ENCODE measurements around the gene ADGRA3. TPM values are rescaled to one million over a fixed set of nuclear protein-coding genes. Genes with fewer than 3 reads are reported as not detected.

The ADGRA3 gene
- total RNA-seq, 1 donor, result 2.2 TPM

DNA sequence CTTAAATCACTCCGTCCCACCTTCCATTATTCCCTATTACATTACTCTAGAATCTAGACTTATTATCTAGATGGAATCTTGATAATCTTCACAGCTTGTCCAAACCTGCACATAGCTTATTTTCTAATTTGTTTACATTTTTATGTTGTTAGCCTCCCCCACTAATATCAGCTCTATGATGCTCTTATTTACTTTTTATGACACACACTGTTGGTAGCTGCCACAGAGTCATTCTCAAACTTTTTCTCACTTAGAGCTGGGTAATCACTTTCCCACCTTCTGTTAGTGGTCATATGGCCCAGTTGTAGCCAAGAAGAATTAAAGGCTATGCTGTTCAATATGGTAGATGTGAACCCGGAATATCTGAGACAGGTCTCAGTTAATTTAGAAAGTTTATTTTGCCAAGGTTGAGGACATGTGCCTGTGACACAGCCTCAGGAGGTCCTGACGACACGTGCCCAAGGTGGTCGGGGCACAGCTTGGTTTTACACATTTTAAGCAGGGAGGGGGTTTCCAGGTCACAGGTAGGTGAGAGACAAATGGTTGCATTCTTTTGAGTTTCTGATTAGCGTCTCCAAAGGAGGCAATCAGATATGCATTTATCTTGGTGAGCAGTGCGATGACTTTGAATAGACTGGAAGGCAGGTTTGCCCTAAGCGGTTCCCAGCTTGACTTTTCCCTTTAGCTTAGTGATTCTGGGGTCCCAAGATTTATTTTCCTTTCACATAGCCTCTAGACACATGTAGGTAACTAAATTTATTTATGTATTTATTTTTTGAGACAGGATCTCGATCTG, 7.0 kb upstream of the ADGRA3 start:
- no peak overlapping the region for H3K4me3 ChIP-seq (ENCODE audit: low read length)
- H3K9me3 ChIP-seq (ENCODE audit: low read depth, low read length), result no peaks in the 10 kb centered on the region
- H3K4me1 ChIP-seq (ENCODE audit: insufficient read depth, low read length), result no peaks in the 10 kb centered on the region
- H3K27me3 ChIP-seq (ENCODE audit: insufficient read depth, low read length), result no peaks in the 10 kb centered on the region

DNA sequence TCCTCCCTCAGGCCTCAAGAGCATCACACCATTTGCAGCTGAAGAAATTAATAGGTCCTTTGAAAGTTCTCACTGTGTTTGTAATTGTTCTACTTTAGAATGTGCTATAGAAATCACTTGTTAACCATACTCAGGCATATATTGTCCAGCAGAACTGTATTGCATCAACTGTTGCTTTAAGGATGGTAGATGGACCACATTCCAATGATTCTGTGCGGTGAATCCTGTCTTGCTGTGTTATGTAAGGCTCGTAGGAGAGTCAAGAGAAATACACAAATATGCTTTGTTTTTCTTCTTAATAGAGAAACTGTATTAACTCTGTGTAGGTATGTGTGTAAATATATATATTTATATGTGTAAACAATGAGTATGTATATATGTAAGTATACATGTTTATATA, 6.3 kb upstream of the ADGRA3 start:
- no peak overlapping the region for H3K4me3 ChIP-seq (ENCODE audit: low read length)
- no peaks in the 10 kb centered on the region for H3K4me1 ChIP-seq (ENCODE audit: insufficient read depth, low read length)
- peaks cover 1% of the 10 kb centered on the region for H3K27me3 ChIP-seq (ENCODE audit: insufficient read depth, low read length)
- no peaks in the 10 kb centered on the region for H3K9me3 ChIP-seq (ENCODE audit: low read depth, low read length)

DNA sequence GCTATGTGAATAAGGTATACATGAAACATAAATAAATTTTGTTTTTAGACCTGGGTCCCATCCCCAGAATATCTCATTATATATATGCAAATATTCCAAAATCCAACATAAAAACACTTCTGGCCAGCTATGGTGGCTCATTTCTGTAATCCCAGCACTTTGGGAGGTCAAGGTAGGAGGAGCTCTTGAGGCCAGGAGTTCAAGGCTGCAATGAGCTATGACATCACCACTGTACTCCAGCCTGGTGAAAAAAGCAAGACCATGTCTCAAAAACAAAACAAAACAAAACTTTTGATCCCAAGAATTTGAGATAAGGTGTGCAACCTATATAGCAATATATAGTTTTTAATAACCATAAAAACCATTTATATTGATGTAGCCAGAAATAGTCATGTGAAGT, 5.4 kb upstream of the ADGRA3 start:
- peaks cover 11% of the 10 kb centered on the region for H3K27me3 ChIP-seq (ENCODE audit: insufficient read depth, low read length)
- H3K9me3 ChIP-seq (ENCODE audit: low read depth, low read length), result no peaks in the 10 kb centered on the region
- no peak overlapping the region for H3K4me3 ChIP-seq (ENCODE audit: low read length)
- H3K4me1 ChIP-seq (ENCODE audit: insufficient read depth, low read length), result peaks cover 2% of the 10 kb centered on the region

DNA sequence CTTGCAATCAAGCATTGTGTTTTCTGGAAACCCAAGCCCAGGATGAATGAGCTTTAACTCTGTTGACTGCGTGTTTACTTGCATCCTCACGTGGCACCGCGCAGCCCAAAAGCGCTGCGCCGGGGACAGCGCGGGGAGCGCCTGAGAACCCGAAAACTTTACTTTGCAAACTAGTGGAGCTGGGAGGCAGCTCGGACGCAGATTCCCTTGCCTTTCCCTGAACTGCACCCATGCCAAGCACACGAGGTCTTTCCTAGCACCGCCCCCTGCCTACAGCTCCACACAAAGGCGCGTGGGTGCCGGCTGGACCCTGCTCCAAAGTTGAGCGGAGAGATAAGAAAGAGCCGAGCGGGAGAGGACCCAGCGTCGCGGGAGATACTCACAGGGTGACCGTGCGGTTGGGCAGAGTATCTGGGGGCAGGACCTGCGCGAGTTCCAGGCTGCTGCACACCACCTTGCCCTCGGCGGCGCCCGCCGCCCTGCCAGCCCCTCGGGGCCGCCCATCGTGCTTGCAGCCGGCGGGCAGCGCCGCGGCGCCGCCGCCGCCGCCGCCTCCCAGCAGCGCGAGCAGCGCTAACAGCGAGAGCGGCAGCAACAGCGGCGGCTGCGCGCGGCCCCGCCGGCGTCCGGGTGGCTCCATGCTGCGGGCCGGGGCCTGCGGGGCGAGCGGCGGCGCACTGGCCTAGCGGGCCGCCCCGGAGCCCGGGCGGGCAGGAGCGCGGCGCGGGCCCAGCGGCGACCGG, 550 bp downstream of the ADGRA3 start:
- Histone ChIP-seq H3K9me3 (ENCODE audit: low read depth, low read length) (no peaks in the 10 kb centered on the region), H3K4me3 (ENCODE audit: low read length) (peak overlapping the region; percentile 36), H3K27me3 (ENCODE audit: insufficient read depth, low read length) (peaks cover 22% of the 10 kb centered on the region), H3K4me1 (ENCODE audit: insufficient read depth, low read length) (peaks cover 11% of the 10 kb centered on the region)

DNA sequence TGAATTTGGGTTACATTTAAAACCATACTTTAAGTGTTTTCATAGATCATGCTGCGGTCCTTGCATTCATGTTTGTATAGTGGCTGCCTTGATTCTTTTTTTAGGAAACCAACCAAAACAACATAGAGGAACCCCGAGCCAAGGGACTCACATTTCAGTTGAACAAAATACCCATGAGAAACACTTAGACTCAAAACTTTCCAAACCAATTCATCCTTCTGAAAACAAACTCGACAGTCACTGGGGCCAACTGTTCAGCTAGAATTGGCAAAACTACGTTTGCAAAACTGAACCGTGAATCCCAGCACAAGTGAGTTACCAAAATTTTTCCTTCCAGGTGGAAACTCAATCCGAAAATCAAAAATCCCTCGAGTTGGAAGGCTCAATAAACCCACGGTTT, 1.4 kb downstream of the ADGRA3 start:
- Histone ChIP-seq H3K4me3 (ENCODE audit: low read length) (no peak overlapping the region), H3K9me3 (ENCODE audit: low read depth, low read length) (no peaks in the 10 kb centered on the region), H3K4me1 (ENCODE audit: insufficient read depth, low read length) (peaks cover 11% of the 10 kb centered on the region), H3K27me3 (ENCODE audit: insufficient read depth, low read length) (peaks cover 22% of the 10 kb centered on the region)

DNA sequence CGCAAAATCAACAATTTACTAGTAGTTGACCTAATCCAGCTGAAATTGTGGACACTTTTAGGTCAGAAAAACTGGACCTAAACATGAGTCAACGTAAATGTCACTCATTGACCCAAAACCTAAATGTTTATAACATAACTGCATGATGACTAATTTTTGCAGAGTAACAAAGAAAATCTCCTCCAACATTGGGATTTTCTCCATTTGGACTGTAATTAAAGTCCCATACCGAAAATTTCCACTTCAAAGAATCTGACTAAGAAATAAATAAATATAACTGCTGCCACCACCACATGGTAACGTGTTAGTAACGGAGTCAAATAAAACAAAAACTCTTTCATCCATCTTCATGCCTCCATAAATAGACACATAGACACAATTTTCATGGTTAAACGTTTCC, 1.9 kb downstream of the ADGRA3 start:
- H3K27me3 ChIP-seq (ENCODE audit: insufficient read depth, low read length), result peaks cover 22% of the 10 kb centered on the region
- no peak overlapping the region for H3K4me3 ChIP-seq (ENCODE audit: low read length)
- peaks cover 11% of the 10 kb centered on the region for H3K4me1 ChIP-seq (ENCODE audit: insufficient read depth, low read length)
- no peaks in the 10 kb centered on the region for H3K9me3 ChIP-seq (ENCODE audit: low read depth, low read length)

DNA sequence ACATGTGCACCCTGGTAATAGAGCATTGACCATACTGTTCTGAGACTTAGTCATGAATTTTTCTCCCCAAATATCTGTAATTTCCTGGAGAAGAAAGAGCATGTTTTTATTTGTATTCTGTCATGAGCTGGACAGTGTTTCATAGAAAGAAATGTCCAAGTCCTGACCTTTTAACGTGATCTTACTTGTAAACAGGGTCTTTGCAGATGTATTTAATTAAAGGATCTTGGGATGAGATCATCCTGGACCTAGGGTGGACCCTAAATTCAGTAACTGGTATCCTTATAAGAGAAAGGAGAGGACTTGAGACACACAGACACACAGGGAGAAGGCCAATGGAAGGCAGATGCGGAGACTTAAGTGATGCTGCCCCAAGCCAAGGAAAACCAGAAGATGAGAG, 3.6 kb downstream of the ADGRA3 start:
- H3K9me3 ChIP-seq (ENCODE audit: low read depth, low read length), result no peaks in the 10 kb centered on the region
- peaks cover 22% of the 10 kb centered on the region for H3K27me3 ChIP-seq (ENCODE audit: insufficient read depth, low read length)
- no peak overlapping the region for H3K4me3 ChIP-seq (ENCODE audit: low read length)
- H3K4me1 ChIP-seq (ENCODE audit: insufficient read depth, low read length), result peaks cover 11% of the 10 kb centered on the region

DNA sequence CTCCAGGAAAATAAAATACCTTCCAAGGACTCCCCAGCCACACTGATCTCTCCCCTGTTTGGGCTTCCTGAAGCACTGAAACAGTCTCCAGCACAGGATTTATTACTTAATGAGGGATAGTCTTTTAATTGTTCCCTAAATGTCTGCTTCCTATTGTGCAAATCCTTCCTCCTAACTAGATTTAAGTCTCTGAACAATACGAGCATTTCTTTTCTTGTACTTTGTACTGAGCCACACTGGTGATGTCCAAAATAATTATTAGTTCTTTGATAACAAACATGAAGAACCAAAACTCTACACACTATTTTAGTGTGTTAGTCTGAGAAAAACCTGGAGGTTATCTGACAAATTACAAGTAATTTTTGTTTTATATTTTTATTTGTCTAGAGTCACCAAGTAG, 5.1 kb downstream of the ADGRA3 start:
- H3K4me3 ChIP-seq (ENCODE audit: low read length), result no peak overlapping the region
- H3K9me3 ChIP-seq (ENCODE audit: low read depth, low read length), result no peaks in the 10 kb centered on the region
- H3K4me1 ChIP-seq (ENCODE audit: insufficient read depth, low read length), result peaks cover 7% of the 10 kb centered on the region
- H3K27me3 ChIP-seq (ENCODE audit: insufficient read depth, low read length), result peaks cover 10% of the 10 kb centered on the region

DNA sequence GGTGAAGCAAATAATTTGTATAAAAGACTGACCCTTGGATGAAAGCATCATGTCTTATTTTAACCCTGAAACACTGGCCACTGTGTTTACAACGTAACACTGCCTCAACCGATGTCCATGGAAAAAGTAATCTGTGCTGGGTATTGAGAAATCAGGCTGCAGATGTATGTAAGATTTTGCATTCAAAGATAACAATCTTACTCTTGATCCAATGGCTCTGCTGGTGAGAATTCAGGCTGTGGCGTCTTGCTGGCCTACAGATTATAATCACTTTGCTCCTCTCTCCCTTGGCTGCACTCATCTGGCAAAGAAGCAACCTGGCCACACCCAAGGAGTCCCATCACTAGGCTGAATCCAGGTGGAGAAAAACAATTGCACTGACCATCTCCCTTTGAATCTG, 7.5 kb downstream of the ADGRA3 start:
- Histone ChIP-seq H3K9me3 (ENCODE audit: low read depth, low read length) (no peaks in the 10 kb centered on the region), H3K4me1 (ENCODE audit: insufficient read depth, low read length) (no peaks in the 10 kb centered on the region), H3K27me3 (ENCODE audit: insufficient read depth, low read length) (no peaks in the 10 kb centered on the region), H3K4me3 (ENCODE audit: low read length) (no peak overlapping the region)

DNA sequence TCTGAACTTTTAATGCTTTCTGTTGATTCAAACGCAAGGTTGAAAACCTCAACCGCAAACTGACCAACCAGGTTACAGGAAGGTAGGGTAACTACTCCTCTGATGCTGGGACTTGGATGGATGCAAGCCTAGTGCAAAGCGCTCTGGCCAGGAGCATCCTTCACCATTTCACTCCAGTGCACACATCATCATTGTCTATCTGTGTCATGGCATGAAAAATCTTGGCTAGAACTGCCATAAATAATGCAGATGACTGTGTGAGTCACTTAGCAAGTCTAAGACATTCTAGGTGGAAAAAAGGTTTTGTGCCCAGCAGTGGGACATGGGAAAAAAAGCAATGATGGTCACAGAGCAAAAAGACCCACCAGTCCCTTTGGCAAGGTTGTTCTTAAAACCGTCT, 10.9 kb downstream of the ADGRA3 start:
- no peaks in the 10 kb centered on the region for H3K4me1 ChIP-seq (ENCODE audit: insufficient read depth, low read length)

DNA sequence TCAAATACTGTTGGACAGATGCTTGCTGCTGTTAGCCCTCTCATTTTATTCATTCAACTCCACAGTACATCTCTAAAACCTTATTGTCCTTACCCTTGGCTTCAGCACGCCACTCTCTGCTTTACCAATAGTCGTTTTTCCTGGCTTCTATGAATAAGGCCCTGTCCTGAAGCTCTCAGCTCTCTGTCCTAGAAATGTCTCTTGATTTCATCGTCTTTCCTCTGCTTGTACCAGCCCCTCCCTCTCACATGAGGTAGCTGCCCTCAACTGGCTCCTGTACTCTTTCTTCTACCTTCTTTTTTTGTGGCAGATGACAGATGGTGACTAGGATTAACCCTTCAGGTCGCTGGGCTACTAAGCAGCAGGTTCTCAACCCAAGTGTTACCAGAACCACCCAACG, 11.4 kb downstream of the ADGRA3 start:
- Histone ChIP-seq H3K4me3 (ENCODE audit: low read length) (no peak overlapping the region), H3K4me1 (ENCODE audit: insufficient read depth, low read length) (no peaks in the 10 kb centered on the region), H3K9me3 (ENCODE audit: low read depth, low read length) (no peaks in the 10 kb centered on the region), H3K27me3 (ENCODE audit: insufficient read depth, low read length) (no peaks in the 10 kb centered on the region)

More for the DNA sequence above, 10.9 kb downstream of the ADGRA3 start:
- no peaks in the 10 kb centered on the region for H3K9me3 ChIP-seq (ENCODE audit: low read depth, low read length)
- no peak overlapping the region for H3K4me3 ChIP-seq (ENCODE audit: low read length)
- H3K27me3 ChIP-seq (ENCODE audit: insufficient read depth, low read length), result no peaks in the 10 kb centered on the region

DNA sequence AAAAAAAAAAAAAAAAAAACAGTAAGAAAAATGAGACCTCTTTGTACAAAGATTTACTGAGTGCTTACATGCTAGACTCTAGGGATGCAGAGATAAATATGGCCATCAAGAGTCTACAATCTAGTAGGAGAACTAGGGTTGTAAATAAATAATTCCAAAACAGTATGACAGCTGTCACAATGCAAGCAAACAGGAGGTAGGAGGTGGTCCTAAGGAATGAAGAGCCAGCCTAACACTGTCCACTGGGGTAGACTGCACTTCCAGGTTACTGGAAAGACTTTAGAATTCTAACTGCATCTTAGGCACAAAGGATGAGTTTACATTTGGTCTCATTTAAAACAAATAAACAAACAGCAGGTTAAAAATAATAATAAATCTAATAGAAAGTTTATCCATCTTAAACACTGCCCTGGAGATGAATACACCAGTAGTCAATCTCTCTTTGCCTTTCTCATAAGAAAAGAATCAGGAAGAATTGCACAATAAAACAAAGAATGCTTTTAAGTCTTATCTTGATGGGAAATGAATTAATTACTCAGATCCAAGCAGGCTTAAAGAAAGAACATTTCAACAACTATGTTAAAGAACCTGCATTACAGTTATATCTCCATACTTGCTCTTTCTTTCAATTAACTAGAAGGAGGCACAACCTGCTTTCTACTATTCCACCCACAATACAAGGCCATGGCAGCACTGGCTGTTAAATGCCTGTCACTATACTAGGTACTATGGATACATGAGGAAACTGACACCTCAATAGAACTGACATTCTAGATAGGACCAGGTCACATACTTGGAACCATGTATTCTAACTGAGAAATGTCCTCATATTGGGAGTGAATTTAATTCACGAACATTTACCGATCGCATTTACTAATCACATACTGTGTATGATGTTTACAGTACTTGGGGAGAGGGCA, 12.7 kb downstream of the ADGRA3 start:
- H3K9me3 ChIP-seq (ENCODE audit: low read depth, low read length), result no peaks in the 10 kb centered on the region
- no peaks in the 10 kb centered on the region for H3K4me1 ChIP-seq (ENCODE audit: insufficient read depth, low read length)
- H3K4me3 ChIP-seq (ENCODE audit: low read length), result no peak overlapping the region
- no peaks in the 10 kb centered on the region for H3K27me3 ChIP-seq (ENCODE audit: insufficient read depth, low read length)

DNA sequence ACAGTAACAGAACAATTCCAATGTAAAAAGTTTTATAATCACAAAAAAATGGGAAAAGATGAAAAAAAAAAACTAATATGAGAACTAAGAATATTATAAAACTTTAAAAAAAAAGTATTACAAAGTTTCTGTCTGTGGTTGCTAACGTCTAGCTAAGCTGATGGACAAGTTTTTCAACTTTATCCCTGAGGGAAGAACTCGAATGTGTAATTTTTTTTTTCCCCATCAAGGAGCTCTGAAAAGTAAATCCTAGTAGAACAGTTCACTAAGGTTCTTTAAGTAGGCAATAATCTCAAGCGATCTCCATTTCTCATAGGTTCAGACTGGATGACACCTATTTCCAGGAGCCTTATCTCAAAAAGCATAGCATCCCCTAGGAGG, 14.2 kb downstream of the ADGRA3 start:
- no peaks in the 10 kb centered on the region for H3K4me1 ChIP-seq (ENCODE audit: insufficient read depth, low read length)
- H3K4me3 ChIP-seq (ENCODE audit: low read length), result no peak overlapping the region
- H3K9me3 ChIP-seq (ENCODE audit: low read depth, low read length), result no peaks in the 10 kb centered on the region
- H3K27me3 ChIP-seq (ENCODE audit: insufficient read depth, low read length), result no peaks in the 10 kb centered on the region

DNA sequence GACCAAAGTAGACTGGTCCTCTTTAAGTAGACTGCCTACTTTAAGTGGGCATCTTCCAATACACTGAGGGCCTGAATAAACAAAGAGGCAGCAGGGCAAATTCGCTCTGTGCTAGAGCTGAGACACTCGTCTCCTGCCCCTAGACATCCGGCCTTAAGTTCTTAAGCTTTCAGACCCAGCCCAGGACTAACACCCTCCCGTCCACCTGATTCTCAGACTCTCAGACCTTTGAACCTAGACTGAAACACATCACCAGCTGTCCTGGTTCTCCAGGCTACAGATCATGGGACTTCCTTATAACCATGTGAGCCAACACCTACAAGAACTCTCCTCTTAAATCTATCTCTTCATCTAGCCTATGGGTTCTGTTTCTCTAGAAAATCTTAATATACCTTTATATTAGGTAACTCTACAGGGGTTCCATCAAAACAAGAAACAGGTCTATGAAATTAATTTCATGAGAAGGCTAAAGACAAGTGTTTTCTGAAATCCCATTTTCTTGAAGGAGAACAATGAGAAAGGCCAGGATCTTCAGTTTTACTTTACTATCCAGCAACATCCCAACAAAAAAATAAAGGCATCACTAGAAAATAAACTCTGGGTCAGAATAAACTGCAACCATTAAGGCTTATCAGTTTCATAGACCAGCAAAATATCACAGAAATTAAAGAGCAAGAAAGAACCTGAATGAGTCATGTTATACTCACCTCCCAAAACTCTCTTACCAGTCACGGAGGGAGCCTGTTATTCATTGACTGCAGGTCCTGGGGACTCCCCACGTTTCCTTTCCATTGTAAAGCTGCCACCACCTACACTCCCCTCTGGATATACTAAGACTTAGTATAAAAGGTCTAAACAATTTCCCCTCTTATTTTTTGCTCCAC, 14.8 kb downstream of the ADGRA3 start:
- H3K4me1 ChIP-seq (ENCODE audit: insufficient read depth, low read length), result no peaks in the 10 kb centered on the region
- no peak overlapping the region for H3K4me3 ChIP-seq (ENCODE audit: low read length)
- H3K27me3 ChIP-seq (ENCODE audit: insufficient read depth, low read length), result no peaks in the 10 kb centered on the region
- no peaks in the 10 kb centered on the region for H3K9me3 ChIP-seq (ENCODE audit: low read depth, low read length)
